Posterior cingulate gyrus (tissue), 11 donors: ENCODE measurements around the gene RIPK4.
"Not testable (repeated sequence)": the region's sequence is repeated elsewhere in the genome, so short reads cannot be mapped to it uniquely, and the experiment has no call there.

ENCODE experiments used
- DNase-seq, 10 donors: peaks; one replicate each; pipeline versions ENCODE4 v3.0.0 to v3.0.0-alpha.2; 2020 to 2021; ENCODE audit warnings: mixed read lengths in 3 of 10
- intact Hi-C: fragments of 100-400 bp; cut with DNase I; formaldehyde crosslinking; loops from one replicate; pipeline ENCODE4 v1.15.1; 2023

RIPK4 gene

GRCh38 chr21:41706263-41706639 is 60.6 kb downstream of the RIPK4 start:
- peak in 1 of 10 donors; percentile 34 for DNase-seq
- intact Hi-C loops = no loop called here

- peak in 1 of 10 donors; percentile 84 for DNase-seq
- intact Hi-C loops = no loop called here
Measured at GRCh38 chr21:41705546-41706262, 61.1 kb downstream of the RIPK4 start.

- DNase-seq = peak in 1 of 10 donors; percentile 76
- intact Hi-C loops = no loop called here
Measured at GRCh38 chr21:41703857-41704501, 62.9 kb downstream of the RIPK4 start.

GRCh38 chr21:41701749-41702148 is 65.1 kb downstream of the RIPK4 start:
- intact Hi-C loops = no loop called here
- DNase-seq = peak in 1 of 10 donors; percentile 11

GRCh38 chr21:41699311-41699710 is 67.5 kb downstream of the RIPK4 start:
- peak in 1 of 10 donors; percentile 68 for DNase-seq
- intact Hi-C loops = no loop called here

GRCh38 chr21:41698071-41698470 is 68.8 kb downstream of the RIPK4 start:
- intact Hi-C loops = no loop called here
- peak in 1 of 10 donors; percentile 64 for DNase-seq

- peak in 1 of 10 donors; percentile 10 for DNase-seq
- intact Hi-C loops = no loop called here
Measured at GRCh38 chr21:41695513-41695912, 71.3 kb downstream of the RIPK4 start.

- not testable (repeated sequence) for DNase-seq
- intact Hi-C loops = loop anchor here (5.0 kb wide), 1 partner anchor 77 kb away; no protein-coding TSS in a partner anchor
Measured at GRCh38 chr21:41694042-41694441, 72.8 kb downstream of the RIPK4 start.

GRCh38 chr21:41692185-41692565 is 74.7 kb downstream of the RIPK4 start:
- intact Hi-C loops = loop anchor here (5.0 kb wide), 1 partner anchor 75 kb away; no protein-coding TSS in a partner anchor
- peak in 2 of 10 donors; percentile 32 to 79 for DNase-seq

- intact Hi-C loops = loop anchor here (5.0 kb wide), 1 partner anchor 74 kb away; no protein-coding TSS in a partner anchor
- peak in 6 of 10 donors; percentile 37 to 91 (median 53) for DNase-seq
Measured at GRCh38 chr21:41691205-41692184, 75.4 kb downstream of the RIPK4 start.
